Subcutaneous adipose tissue (tissue), 4 donors: ENCODE data around the gene TRAF4. TPM values are rescaled to one million over a fixed set of nuclear protein-coding genes. Genes with fewer than 3 reads are reported as not detected.

Experiments
- total RNA-seq, 4 donors: library from RNA; depleted of rRNA; stranded (reverse); fragments of >200 nt; gene quantifications; one replicate each; pipeline ENCODE4 v1.1.0, GENCODE V29; 2016
- TF ChIP-seq, protein P1 (sequence below): fragments of 450-650 bp; IDR thresholded peaks from one replicate; pipeline ENCODE4 v1.5.1; 2016; ENCODE audit warnings: low read depth, mild to moderate bottlenecking, control low read depth, antibody characterized with exemption, moderate library complexity

Gene TRAF4
- total RNA-seq, 4 donors from 2014 or later = 2.5 to 8.3 (median 5.2) TPM

DNA sequence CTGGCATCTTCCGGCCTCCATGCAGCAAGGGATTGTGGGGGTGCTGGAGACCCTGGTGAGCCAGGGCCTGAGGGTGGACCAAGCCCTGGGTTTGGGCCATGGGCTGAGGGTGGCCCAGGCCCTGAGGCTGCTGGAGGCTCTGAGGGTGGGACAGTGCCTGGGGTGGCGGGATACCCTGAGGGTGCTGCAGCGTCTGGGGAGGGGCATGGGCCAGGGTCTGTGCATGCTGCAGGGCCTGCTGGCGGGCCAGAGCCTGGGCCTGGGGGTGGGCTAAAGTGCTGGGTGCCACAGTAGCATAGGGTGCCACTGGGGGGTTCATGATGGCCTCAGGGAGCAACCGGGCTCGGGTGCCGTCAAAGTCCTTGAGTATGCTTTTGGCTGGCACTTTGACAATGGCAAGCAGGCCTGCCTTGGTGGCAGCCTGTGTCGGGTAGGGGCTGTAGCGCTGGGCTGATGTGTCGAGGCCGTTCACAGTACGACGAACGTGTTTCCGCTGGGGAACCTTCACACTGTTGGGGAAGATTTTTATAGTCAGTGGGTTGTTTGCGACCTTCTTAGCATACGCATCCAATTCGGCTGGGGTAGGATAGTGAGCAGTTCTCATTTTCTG lies 15.6 kb downstream of the TRAF4 start:
- TF ChIP-seq, protein P1, sequence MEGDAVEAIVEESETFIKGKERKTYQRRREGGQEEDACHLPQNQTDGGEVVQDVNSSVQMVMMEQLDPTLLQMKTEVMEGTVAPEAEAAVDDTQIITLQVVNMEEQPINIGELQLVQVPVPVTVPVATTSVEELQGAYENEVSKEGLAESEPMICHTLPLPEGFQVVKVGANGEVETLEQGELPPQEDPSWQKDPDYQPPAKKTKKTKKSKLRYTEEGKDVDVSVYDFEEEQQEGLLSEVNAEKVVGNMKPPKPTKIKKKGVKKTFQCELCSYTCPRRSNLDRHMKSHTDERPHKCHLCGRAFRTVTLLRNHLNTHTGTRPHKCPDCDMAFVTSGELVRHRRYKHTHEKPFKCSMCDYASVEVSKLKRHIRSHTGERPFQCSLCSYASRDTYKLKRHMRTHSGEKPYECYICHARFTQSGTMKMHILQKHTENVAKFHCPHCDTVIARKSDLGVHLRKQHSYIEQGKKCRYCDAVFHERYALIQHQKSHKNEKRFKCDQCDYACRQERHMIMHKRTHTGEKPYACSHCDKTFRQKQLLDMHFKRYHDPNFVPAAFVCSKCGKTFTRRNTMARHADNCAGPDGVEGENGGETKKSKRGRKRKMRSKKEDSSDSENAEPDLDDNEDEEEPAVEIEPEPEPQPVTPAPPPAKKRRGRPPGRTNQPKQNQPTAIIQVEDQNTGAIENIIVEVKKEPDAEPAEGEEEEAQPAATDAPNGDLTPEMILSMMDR = no peak

DNA sequence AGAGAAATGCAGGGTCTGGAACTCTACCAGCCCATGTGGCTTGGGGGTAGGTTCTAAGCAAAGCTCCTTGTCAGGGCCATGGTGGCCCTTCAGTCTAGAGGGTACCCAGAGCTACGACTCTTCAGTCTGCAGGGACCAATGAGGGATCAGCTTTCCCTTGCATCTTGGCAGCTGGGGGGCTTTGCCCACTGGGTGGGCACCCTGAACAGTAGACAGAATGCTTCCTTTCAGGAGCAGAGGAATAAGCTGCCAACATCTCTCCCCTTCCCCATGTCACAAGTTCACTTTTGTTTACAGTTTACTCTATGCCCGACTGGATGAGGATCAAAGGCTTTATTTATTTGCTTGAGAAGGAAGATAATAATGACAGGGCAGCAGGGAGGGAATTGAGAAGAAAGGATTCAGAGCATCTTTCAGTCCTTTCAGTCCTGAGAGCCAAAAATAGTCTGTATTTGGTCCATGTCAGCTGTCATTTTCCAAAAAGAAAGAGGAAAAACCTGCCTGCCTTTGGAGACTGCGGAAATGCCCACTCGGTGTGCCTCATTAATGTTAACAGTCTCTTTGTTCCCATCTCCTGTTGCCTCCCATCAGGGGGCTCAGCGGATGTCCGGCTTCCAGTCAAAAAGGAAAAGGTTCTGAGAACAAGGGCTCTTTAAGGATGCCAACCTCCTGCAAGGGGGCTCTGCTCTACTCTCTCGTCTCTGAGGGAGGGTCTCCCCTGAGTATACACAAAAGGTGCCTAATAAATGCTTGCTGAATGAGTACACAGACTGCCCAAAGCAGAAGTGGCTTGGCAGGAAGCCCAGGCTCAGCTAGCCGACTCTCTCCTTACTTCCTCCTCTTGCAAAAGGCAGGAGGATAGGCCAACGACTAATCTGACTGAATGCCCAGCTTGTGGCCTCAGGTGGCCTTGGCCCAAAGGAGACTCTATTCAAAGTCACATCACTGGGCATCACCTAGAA lies 17.1 kb downstream of the TRAF4 start:
- TF ChIP-seq, protein P1 = no peak

DNA sequence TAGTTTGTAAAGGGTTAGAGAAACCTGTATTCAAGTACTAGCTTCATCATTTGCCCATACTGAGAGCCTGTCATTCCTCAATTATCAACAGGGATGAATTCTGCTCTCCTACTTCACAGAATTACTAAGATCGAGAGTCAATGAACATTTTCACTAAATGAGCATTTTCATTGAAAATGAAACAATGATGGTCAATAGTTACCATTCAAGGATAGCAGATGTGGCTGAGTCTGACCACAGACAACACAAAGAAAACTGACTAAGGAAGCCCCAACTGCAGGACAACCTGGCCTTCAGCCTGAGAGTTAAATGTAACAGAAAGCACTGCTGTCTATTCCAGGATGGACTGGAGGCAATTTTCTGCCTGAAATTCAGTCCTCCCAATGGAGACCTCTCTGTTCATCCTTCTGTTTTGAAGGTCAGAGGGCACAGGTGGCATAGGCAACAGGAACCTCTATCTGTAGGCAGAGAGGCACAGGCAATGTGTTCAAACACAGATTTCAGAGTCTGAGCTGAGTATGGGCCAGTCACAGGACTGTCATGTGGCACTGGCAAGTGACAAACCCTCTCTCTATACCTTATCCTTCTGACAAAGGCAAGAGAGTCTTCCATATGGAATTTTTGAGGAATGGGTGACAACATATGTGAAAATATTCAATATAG lies 19.5 kb downstream of the TRAF4 start:
- TF ChIP-seq, protein P1 = no peak

DNA sequence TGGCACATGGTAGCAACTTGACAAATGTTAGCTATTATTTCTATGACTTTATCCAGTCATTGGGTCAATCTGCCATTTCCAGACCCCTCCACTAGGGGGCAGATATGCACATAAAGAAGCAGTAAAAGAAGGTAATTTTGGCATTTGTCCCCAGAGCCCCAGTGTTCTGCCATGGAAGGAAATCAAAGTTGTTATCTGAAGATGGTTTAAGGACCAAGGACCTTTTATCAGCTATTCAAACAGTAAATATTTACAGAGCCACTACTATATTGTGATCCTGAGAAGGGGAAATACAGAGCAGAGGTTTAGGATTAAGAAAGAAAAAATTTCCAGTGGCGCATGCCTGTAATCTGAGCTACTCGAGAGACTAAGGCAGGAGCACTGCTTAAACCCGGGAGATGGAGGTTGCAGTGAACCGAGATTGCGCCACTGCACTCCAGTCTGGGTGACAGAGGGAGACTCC lies 20.0 kb downstream of the TRAF4 start:
- TF ChIP-seq, protein P1 = no peak

DNA sequence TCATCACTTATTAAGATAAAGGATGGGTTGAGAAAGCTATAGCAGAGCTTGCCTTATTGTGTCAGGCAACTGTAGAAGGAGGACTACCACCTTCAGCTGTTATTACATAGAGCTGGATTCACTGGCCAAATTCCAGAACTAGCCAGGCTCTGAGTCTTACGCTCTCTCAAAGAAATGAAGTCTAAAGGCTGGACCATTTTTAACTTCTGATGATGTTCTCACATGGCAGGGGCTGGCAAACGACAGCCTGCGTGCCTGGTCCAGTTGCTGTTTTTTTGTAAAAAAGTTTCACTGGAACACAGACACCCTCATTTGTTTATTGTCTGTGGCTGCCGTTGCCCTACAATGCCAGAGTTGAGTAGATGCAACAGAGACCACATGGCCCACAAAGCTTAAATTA lies 21.2 kb downstream of the TRAF4 start:
- TF ChIP-seq, protein P1 = no peak

DNA sequence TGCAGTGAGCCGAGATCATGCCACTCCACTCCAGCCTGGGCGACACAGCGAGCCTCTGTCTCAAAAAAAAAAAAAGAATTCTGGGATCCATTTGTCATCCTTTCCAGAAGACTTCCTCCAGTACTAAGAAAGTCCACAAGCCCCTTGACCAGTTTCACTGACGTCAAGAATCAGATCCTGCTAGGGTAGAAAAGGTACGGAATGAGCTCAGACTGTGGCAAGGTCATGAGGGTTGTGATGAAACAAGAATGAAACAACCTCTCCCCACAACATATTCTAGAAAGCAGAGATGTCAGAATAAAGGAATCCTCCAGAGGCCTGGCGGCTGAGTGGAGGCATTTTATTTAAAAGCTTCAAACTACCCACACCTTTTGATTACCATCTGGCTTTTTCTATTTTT lies 29.9 kb downstream of the TRAF4 start:
- TF ChIP-seq, protein P1 = no peak

DNA sequence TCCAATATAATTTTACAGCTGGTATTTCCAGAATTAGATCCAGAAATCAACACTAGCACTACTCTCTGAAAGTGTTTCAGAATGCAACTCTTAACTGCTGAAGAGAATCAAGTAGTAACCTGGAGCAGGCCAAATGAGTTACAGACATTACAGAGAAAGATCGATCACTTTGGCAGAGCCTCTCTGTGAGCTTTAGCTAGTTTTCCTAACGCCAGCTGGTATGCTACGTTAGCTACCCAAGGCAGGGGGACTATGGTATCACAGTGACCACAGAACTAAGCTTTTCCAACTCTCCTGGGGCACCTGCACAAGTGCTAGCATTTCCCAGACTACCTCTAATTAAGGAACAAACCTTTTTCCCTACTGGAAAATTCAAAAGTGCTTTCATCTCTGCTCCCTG lies 30.4 kb downstream of the TRAF4 start:
- TF ChIP-seq, protein P1 = no peak
